HG03520 (cell line): ENCODE results near the gene AOX1.
"Not testable (repeated sequence)": the region's sequence is repeated elsewhere in the genome, so short reads cannot be mapped to it uniquely, and the experiment has no call there.

Experiments used
- ATAC-seq: cut with Tn5 transposase; IDR thresholded peaks from one replicate; pipeline ENCODE4 v1.9.1; 2021; ENCODE audit warnings: mild to moderate bottlenecking, moderate library complexity; ENCODE audit not compliant: unreplicated experiment

AOX1 gene

GRCh38 chr2:200698217-200698616, 112.4 kb downstream of the AOX1 start:
- no peak for ATAC-seq

- ATAC-seq: no peak
These were observed 113.5 kb downstream of the AOX1 start for GRCh38 chr2:200699310-200699709.

DNA sequence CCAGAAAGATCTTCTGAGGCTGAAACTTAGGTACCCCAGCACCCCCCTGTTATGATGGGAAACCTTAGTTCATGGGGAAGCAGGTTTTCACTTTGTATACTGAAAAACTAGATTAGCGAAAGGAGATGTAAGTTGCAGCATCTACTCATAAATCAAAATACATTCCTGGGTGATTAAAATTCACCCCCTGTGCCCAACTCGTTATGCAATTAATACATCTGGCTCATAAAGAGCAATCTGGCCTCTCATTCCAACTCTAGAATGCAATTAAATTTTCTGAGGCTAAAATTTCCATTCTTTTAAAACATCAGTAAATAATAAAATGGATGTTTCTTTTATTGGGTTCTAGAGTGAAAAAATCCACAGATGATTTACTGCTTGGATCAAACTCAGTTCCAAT, 115.0 kb downstream of the AOX1 start:
- no peak for ATAC-seq

- no peak for ATAC-seq
These were observed 116.2 kb downstream of the AOX1 start for GRCh38 chr2:200702044-200702443.

- ATAC-seq: no peak
These were observed 116.9 kb downstream of the AOX1 start for GRCh38 chr2:200702646-200703118.

- ATAC-seq: peak; percentile 57
These were observed 117.5 kb downstream of the AOX1 start for GRCh38 chr2:200703127-200703925.

GRCh38 chr2:200703926-200704637, 118.3 kb downstream of the AOX1 start:
- no peak for ATAC-seq

GRCh38 chr2:200705305-200706041, 119.7 kb downstream of the AOX1 start:
- ATAC-seq: no peak

- no peak for ATAC-seq
These were observed 123.1 kb downstream of the AOX1 start for GRCh38 chr2:200708943-200709342.

DNA sequence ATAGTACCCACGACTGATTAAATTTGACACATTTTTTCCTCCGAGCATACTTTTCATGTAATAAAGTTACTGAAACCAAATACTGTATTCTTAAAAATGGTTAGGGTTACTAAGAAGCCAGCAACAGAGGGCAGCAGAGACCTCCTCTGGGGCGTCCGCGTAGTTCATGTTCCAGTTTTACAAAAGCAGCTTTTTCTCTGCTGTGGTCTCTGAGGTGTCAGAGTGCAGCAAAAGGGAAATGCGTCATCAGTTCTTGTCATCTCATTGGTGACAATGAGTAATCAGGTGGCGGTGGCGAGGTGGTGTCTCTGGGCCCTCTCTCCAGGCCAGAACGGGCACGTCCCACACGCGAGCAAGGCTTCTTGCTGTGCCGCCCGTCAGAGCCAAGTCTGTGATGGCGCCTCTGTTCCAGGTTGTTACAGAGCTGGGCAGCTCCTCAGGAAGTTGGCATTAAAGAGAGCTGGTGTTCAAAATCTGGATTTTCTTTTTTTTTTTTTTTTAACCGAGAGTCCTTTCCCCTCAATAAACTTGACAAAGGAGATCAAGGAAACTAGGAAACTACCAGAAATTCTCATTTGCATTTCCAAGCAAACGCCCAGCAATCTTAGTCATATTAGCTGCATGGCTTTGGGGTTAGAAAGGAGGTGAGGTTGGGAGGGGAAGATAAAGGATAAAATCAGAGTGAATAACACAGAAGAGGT, 127.3 kb downstream of the AOX1 start:
- peak; percentile 98 for ATAC-seq

GRCh38 chr2:200713704-200714064, 127.9 kb downstream of the AOX1 start:
- ATAC-seq: no peak

DNA sequence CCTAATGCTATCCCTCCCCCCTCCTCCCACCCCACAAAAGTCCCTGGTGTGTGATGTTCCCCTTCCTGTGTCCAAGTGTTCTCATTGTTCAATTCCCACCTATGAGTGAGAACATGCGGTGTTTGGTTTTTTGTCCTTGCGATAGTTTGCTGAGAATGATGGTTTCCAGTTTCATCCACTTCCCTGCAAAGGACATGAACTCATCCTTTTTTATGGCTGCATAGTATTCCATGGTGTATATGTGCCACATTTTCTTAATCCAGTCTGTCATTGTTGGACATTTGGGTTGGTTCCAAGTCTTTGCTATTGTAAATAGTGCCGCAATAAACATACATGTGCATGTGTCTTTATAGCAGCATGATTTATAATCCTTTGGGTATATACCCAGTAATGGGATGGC, 129.2 kb downstream of the AOX1 start:
- ATAC-seq: not testable (repeated sequence)

DNA sequence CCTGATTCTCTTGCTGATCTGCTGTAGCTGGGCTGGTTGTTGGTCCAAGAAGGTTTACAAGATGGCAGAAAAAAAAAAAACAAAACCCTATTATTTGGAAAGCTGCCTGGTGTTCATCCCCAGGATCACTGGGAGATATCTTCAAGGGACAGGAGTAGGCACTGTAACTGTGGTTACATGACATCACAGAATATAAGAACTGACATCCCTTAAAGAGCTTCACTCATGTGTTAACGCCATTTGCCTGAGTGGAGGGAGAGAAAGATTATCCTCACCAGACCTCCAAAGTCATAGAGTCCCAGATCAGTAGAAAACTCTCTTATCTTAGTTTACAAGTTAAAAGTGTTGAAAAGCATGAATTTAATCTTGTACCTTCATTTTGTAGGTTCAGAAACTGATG, 130.6 kb downstream of the AOX1 start:
- no peak for ATAC-seq
